ENCODE measurements around the gene PLA2G6. TPM values are rescaled to one million over a fixed set of nuclear protein-coding genes. Genes with fewer than 3 reads are reported as not detected.

PLA2G6 gene
- total and polyA plus RNA-seq, 2 of the 13 experiments (the other 11 are each of a cell fraction or from before 2014, with no cell fraction given) = 4.8 to 11.5 TPM

DNA sequence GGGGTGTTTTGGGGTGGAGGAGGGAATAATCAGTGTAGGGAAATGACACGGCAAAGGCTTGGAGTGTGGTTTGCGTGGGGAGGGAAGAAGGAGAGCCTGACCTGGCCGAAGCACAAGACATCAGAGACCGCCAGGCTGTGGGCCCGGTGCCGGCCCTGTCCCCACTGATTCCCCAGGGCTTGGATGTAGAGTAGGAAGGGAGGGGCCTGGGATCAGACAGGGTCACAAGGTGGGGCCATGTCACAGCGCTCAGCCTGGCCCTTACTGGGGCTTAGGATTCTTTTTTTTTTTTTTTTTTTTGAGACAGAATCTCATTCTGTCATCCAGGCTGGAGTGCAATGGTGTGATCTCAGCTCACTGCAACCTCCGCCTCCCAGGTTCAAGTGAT lies 114.6 kb downstream of the PLA2G6 start (continued):
- TF ChIP-seq NFE2L2 (IDR thresholded peaks at IDR 0.05; ENCODE audit: low read length) (no peak), ZNF501 (CRISPR knock-in tag; IDR thresholded peaks at IDR 0.05) (no peak), GTF3A (CRISPR knock-in tag; conservative IDR thresholded peaks at IDR 0.05) (no peak), ZNF878 (CRISPR knock-in tag; IDR thresholded peaks at IDR 0.05) (no peak), ZFY (CRISPR knock-in tag; IDR thresholded peaks at IDR 0.05) (no peak)
- TF ChIP-seq, protein P1, sequence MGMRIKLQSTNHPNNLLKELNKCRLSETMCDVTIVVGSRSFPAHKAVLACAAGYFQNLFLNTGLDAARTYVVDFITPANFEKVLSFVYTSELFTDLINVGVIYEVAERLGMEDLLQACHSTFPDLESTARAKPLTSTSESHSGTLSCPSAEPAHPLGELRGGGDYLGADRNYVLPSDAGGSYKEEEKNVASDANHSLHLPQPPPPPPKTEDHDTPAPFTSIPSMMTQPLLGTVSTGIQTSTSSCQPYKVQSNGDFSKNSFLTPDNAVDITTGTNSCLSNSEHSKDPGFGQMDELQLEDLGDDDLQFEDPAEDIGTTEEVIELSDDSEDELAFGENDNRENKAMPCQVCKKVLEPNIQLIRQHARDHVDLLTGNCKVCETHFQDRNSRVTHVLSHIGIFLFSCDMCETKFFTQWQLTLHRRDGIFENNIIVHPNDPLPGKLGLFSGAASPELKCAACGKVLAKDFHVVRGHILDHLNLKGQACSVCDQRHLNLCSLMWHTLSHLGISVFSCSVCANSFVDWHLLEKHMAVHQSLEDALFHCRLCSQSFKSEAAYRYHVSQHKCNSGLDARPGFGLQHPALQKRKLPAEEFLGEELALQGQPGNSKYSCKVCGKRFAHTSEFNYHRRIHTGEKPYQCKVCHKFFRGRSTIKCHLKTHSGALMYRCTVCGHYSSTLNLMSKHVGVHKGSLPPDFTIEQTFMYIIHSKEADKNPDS (CRISPR knock-in tag; IDR thresholded peaks at IDR 0.05) = no peak

DNA sequence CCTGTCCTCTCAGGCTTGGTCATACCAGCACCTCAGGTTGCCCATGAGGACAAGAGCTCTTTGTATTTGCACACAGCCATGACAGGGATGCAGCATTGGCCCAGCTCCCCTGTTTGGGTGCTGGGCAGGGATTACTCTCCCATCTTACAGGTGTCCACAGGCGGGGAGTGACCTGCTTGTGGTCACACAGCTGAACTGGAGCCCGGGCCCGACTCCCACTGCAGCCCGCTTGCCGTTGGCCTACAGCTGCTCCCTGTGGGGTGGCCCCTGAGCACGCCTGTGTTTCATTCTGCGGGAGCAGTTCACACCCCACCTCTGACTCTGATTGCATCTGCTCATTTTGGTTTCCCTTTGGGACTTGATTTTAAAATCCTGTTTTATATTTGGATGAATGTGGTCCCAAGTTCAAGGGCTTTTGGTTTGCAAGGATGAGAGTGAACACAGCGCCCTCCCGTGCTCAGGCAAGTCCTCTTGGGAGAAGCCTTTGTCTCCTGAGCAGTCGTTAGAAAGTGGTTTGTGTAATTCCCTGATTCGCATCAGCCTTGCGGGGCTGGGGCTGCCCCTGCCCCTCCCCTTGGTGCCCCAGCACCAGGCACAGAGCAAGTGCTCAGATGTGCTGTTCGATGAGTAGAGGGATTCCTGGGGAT lies 115.1 kb downstream of the PLA2G6 start:
- FAIRE-seq (no peak), DNase-seq (ENCODE audit: low spot score) (no peak), ATAC-seq (no peak)
- Histone ChIP-seq H3K36me3 (replicated peaks in 1 of 2; ENCODE audit: control insufficient read depth in 1 of 2, insufficient read depth in 2 of 2, low read length in 2 of 2) (peaks cover 19 to 39% of the 10 kb centered on the region in 2 experiments; a peak in 4 of 5 replicates), H3K27ac (ENCODE audit: extremely low read length, insufficient read depth, low read length) (no peak overlapping the region), H3K79me2 (ENCODE audit: insufficient read depth, low read length) (no peaks in the 10 kb centered on the region), H3K9ac (ENCODE audit: insufficient read depth, low read depth, low read length) (no peak overlapping the region), H2AFZ (ENCODE audit: low read length) (no peak overlapping the region), H3K9me3 (ENCODE audit: low read length) (no peaks in the 10 kb centered on the region), H3K4me1 (ENCODE audit: insufficient read depth, low read length) (0 out of 2 replicates have a peak, but pooled peaks cover 5% of the 10 kb centered on the region), H3K4me3 (replicated peaks in 1 of 3; ENCODE audit: insufficient read depth in 1 of 3, low read depth in 2 of 3, low read length in 3 of 3) (no peak overlapping the region), H3K27me3 (ENCODE audit: control insufficient read depth in 1 of 2, insufficient read depth in 2 of 2, low read length in 2 of 2) (no peaks in the 10 kb centered on the region), H4K20me1 (ENCODE audit: insufficient read depth, low read length) (no peaks in the 10 kb centered on the region), H3K4me2 (ENCODE audit: low read depth, low read length) (no peak overlapping the region)
- intact Hi-C loops (cut with micrococcal nuclease; ENCODE audit: unreplicated experiment) (no loop called here), in situ Hi-C loops (cut with HindIII; ENCODE audit: extremely low pct_ligation_motif_present, low pct_unique_long_range_greater_than_20kb) (no loop called here)
- ChIA-PET POLR2A (no interaction called here), CTCF (ENCODE audit: low intra/inter-chr PET ratio, low total read pairs) (no interaction called here)
- WGBS (ENCODE audit: low lambda C conversion rate) = 88% methylated on average over 11 of the region's 13 CpGs
- BruUV-seq (replicated peaks) = no TSS peak
- TF ChIP-seq SIX1 (CRISPR knock-in tag; IDR thresholded peaks at IDR 0.05; ENCODE audit: borderline replicate concordance) = no peak
- no peak for TF ChIP-seq SIX4 (CRISPR knock-in tag; IDR thresholded peaks at IDR 0.05)
- no peak for TF ChIP-seq NR2F6 (IDR thresholded peaks at IDR 0.05)
- no peak for TF ChIP-seq NR2F6 (CRISPR knock-in tag; IDR thresholded peaks at IDR 0.05)
- TF ChIP-seq, protein P2, sequence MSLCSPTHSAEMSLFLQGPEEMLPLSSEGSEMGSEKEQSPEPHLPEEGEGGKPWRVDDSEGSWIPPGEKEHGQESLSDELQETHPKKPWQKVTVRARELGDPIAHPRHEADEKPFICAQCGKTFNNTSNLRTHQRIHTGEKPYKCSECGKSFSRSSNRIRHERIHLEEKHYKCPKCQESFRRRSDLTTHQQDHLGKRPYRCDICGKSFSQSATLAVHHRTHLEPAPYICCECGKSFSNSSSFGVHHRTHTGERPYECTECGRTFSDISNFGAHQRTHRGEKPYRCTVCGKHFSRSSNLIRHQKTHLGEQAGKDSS (CRISPR knock-in tag; IDR thresholded peaks at IDR 0.05; ENCODE audit: borderline replicate concordance, low read depth) = no peak
- TF ChIP-seq ZNF674 (CRISPR knock-in tag; IDR thresholded peaks at IDR 0.05; ENCODE audit: low read depth) = no peak
- TF ChIP-seq, protein P3, sequence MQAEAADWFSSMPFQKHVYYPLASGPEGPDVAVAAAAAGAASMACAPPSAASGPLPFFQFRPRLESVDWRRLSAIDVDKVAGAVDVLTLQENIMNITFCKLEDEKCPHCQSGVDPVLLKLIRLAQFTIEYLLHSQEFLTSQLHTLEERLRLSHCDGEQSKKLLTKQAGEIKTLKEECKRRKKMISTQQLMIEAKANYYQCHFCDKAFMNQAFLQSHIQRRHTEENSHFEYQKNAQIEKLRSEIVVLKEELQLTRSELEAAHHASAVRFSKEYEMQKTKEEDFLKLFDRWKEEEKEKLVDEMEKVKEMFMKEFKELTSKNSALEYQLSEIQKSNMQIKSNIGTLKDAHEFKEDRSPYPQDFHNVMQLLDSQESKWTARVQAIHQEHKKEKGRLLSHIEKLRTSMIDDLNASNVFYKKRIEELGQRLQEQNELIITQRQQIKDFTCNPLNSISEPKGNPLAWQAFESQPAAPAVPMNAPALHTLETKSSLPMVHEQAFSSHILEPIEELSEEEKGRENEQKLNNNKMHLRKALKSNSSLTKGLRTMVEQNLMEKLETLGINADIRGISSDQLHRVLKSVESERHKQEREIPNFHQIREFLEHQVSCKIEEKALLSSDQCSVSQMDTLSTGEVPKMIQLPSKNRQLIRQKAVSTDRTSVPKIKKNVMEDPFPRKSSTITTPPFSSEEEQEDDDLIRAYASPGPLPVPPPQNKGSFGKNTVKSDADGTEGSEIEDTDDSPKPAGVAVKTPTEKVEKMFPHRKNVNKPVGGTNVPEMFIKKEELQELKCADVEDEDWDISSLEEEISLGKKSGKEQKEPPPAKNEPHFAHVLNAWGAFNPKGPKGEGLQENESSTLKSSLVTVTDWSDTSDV (CRISPR knock-in tag; IDR thresholded peaks at IDR 0.05) = no peak
- TF ChIP-seq MTF2 (CRISPR knock-in tag; IDR thresholded peaks at IDR 0.05; ENCODE audit: borderline replicate concordance) = no peak
- no peak for TF ChIP-seq ZBTB1 (CRISPR knock-in tag; IDR thresholded peaks at IDR 0.05; ENCODE audit: borderline replicate concordance)
- TF ChIP-seq, protein P4, sequence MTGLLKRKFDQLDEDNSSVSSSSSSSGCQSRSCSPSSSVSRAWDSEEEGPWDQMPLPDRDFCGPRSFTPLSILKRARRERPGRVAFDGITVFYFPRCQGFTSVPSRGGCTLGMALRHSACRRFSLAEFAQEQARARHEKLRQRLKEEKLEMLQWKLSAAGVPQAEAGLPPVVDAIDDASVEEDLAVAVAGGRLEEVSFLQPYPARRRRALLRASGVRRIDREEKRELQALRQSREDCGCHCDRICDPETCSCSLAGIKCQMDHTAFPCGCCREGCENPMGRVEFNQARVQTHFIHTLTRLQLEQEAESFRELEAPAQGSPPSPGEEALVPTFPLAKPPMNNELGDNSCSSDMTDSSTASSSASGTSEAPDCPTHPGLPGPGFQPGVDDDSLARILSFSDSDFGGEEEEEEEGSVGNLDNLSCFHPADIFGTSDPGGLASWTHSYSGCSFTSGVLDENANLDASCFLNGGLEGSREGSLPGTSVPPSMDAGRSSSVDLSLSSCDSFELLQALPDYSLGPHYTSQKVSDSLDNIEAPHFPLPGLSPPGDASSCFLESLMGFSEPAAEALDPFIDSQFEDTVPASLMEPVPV (CRISPR knock-in tag; IDR thresholded peaks at IDR 0.05) = no peak
